ENCODE results near the gene GOLPH3L. TPM values are rescaled to one million over a fixed set of nuclear protein-coding genes. Genes with fewer than 3 reads are reported as not detected.
"Not testable (repeated sequence)": the region's sequence is repeated elsewhere in the genome, so short reads cannot be mapped to it uniquely, and the experiment has no call there.

Gene GOLPH3L
- total and polyA plus RNA-seq, 2 of the 13 experiments (the other 11 are each of a cell fraction or from before 2014, with no cell fraction given): 8.2 to 12.8 TPM

- H3K9ac ChIP-seq (ENCODE audit: insufficient read depth, low read depth, low read length); H3K4me1 ChIP-seq (ENCODE audit: insufficient read depth, low read length); H3K9me3 ChIP-seq (ENCODE audit: low read length); FAIRE-seq; CTCF ChIA-PET (ENCODE audit: low intra/inter-chr PET ratio, low total read pairs); H3K27me3 ChIP-seq (ENCODE audit: control insufficient read depth in 1 of 2, insufficient read depth in 2 of 2, low read length in 2 of 2); H3K4me3 ChIP-seq (replicated peaks in 1 of 3; ENCODE audit: insufficient read depth in 1 of 3, low read depth in 2 of 3, low read length in 3 of 3); H4K20me1 ChIP-seq (ENCODE audit: insufficient read depth, low read length); ATAC-seq; H2AFZ ChIP-seq (ENCODE audit: low read length); DNase-seq (ENCODE audit: low spot score); in situ Hi-C loops (cut with HindIII; ENCODE audit: extremely low pct_ligation_motif_present, low pct_unique_long_range_greater_than_20kb); H3K27ac ChIP-seq (ENCODE audit: extremely low read length, insufficient read depth, low read length); BruUV-seq (replicated peaks); H3K4me2 ChIP-seq (ENCODE audit: low read depth, low read length); POLR2A ChIA-PET; H3K79me2 ChIP-seq (ENCODE audit: insufficient read depth, low read length); intact Hi-C loops (cut with micrococcal nuclease; ENCODE audit: unreplicated experiment): not testable (repeated sequence)
- WGBS (ENCODE audit: low lambda C conversion rate): 99% methylated on average over 4 of the region's 4 CpGs
- peaks cover 2 to 18% of the 10 kb centered on the region in 2 experiments; a peak in 2 of 5 replicates for H3K36me3 ChIP-seq (replicated peaks in 1 of 2; ENCODE audit: control insufficient read depth in 1 of 2, insufficient read depth in 2 of 2, low read length in 2 of 2)
Measured at GRCh38 chr1:150657064-150657463, 39.9 kb downstream of the GOLPH3L start.

GRCh38 chr1:150654635-150655034 is 42.3 kb downstream of the GOLPH3L start:
- ATAC-seq; H3K4me3 ChIP-seq (replicated peaks in 1 of 3; ENCODE audit: insufficient read depth in 1 of 3, low read depth in 2 of 3, low read length in 3 of 3); H4K20me1 ChIP-seq (ENCODE audit: insufficient read depth, low read length); H2AFZ ChIP-seq (ENCODE audit: low read length); H3K79me2 ChIP-seq (ENCODE audit: insufficient read depth, low read length); H3K9me3 ChIP-seq (ENCODE audit: low read length); DNase-seq (ENCODE audit: low spot score); H3K27me3 ChIP-seq (ENCODE audit: control insufficient read depth in 1 of 2, insufficient read depth in 2 of 2, low read length in 2 of 2); in situ Hi-C loops (cut with HindIII; ENCODE audit: extremely low pct_ligation_motif_present, low pct_unique_long_range_greater_than_20kb); H3K4me2 ChIP-seq (ENCODE audit: low read depth, low read length); intact Hi-C loops (cut with micrococcal nuclease; ENCODE audit: unreplicated experiment); H3K27ac ChIP-seq (ENCODE audit: extremely low read length, insufficient read depth, low read length); POLR2A ChIA-PET; FAIRE-seq; H3K4me1 ChIP-seq (ENCODE audit: insufficient read depth, low read length); BruUV-seq (replicated peaks); H3K9ac ChIP-seq (ENCODE audit: insufficient read depth, low read depth, low read length); CTCF ChIA-PET (ENCODE audit: low intra/inter-chr PET ratio, low total read pairs): not testable (repeated sequence)
- H3K36me3 ChIP-seq (replicated peaks in 1 of 2; ENCODE audit: control insufficient read depth in 1 of 2, insufficient read depth in 2 of 2, low read length in 2 of 2): peaks cover under 1 to 15% of the 10 kb centered on the region in 2 experiments; a peak in 2 of 5 replicates
- 92% methylated on average over 10 of the region's 10 CpGs for WGBS (ENCODE audit: low lambda C conversion rate)

GRCh38 chr1:150650193-150650592 is 46.8 kb downstream of the GOLPH3L start:
- FAIRE-seq (no peak), ATAC-seq (no peak), DNase-seq (ENCODE audit: low spot score) (no peak)
- in situ Hi-C loops (cut with HindIII; ENCODE audit: extremely low pct_ligation_motif_present, low pct_unique_long_range_greater_than_20kb): no loop called here
- no TSS peak for BruUV-seq (replicated peaks)
- Histone ChIP-seq H3K9me3 (ENCODE audit: low read length) (no peaks in the 10 kb centered on the region), H3K36me3 (replicated peaks in 1 of 2; ENCODE audit: control insufficient read depth in 1 of 2, insufficient read depth in 2 of 2, low read length in 2 of 2) (peaks cover 6 to 32% of the 10 kb centered on the region in 2 experiments; a peak in 4 of 5 replicates), H3K9ac (ENCODE audit: insufficient read depth, low read depth, low read length) (no peak overlapping the region), H4K20me1 (ENCODE audit: insufficient read depth, low read length) (no peaks in the 10 kb centered on the region), H3K4me3 (replicated peaks in 1 of 3; ENCODE audit: insufficient read depth in 1 of 3, low read depth in 2 of 3, low read length in 3 of 3) (no peak overlapping the region), H3K79me2 (ENCODE audit: insufficient read depth, low read length) (no peaks in the 10 kb centered on the region), H3K27ac (ENCODE audit: extremely low read length, insufficient read depth, low read length) (no peak overlapping the region), H2AFZ (ENCODE audit: low read length) (no peak overlapping the region), H3K4me1 (ENCODE audit: insufficient read depth, low read length) (no peaks in the 10 kb centered on the region), H3K27me3 (ENCODE audit: control insufficient read depth in 1 of 2, insufficient read depth in 2 of 2, low read length in 2 of 2) (no peaks in the 10 kb centered on the region), H3K4me2 (ENCODE audit: low read depth, low read length) (no peak overlapping the region)
- intact Hi-C loops (cut with micrococcal nuclease; ENCODE audit: unreplicated experiment): no loop called here
- CTCF ChIA-PET (ENCODE audit: low intra/inter-chr PET ratio, low total read pairs): no interaction called here
- POLR2A ChIA-PET: no interaction called here
- WGBS (ENCODE audit: low lambda C conversion rate): 100% methylated on average over 1 of the region's 1 CpG
- TF ChIP-seq ZNF761 (CRISPR knock-in tag; conservative IDR thresholded peaks at IDR 0.05): no peak
